CD4-positive, alpha-beta T cell treated with Interleukin-17A for 1 hour (primary cell): Measurements from ENCODE around the gene B4GAT1.
"Not testable (repeated sequence)": the region's sequence is repeated elsewhere in the genome, so short reads cannot be mapped to it uniquely, and the experiment has no call there.

Source experiments
- DNase-seq: peaks from one replicate; pipeline ENCODE4 v3.0.0-alpha.2; 2020

The B4GAT1 gene

GRCh38 chr11:66335531-66336233 lies 11.7 kb downstream of the B4GAT1 start:
- no peak for DNase-seq

DNA sequence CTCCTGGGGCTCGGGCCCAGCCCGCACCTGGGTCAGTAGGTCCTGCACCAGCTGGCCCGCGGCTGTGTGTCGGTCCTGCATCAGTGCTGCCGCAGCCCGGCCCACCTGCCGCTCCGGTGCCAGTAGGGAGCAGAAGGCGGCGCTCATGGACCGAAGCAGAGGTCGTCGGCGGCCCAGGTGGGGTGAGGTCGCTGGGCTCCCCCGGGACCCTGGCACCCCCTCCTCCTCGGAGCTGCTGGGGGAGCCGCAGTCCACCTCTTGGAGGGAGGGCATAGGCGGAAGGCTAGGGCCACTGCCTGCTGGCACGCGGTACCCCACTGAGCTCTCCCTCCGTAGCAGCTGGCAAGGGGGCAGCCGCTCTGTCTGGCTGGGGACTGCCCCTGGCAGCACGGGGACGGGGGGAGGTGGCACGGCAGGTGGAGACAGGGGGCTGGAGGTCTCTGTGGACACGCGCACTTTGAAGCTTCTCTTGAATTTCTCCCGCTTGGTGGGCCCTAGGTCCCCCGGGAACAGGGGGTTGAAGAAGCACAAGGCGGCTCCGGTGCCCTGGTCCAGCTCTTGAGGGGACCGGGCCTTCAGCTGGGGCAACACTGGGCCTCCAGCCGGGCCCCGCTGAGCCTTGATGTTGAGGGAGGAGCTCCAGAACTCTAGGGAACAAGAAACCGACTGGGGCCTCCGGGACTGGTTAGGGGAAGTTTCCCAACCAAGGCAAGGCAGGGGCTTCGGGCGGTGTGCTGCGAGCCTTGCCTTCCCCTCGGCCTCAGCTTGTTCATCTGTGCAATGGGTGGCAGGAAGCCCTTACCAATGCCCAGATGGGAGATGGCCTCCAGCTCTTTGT lies 12.6 kb downstream of the B4GAT1 start:
- DNase-seq, result no peak

DNA sequence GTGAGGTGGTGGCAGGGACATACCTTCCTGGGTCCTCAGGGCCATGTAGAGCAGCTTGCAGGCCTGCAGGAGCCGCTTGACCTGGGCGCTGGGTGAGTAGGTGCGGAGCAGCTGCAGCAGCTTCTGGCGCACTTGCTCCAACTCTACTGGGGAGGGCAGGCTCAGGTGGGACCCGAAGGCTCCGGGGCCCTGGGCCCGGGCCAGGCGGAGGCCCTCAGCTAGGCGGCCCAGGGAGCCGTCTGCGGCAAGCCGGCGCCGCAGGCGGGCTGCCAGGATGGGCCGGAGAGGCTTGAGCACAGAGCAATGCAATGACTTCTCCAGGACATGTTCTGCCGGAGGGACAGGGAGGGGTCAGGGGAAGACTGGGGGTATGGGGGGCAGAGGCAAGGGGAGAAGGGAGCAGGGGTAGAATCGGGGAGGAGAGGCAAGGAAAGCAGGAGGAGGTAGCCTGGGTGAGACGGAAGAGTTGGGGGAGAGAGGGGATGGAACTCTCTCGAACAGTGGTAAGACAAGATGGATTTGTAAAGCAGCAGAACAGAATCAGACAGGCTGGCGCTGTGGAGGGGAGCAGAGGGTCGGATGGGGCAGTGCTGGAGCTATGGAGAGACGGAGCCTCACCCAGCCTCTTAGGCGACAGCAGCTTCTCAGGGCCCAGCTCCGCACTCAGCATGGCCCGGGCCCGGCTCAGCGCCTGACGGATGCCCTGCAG lies 13.4 kb downstream of the B4GAT1 start:
- no peak for DNase-seq

- DNase-seq, result no peak
These were observed 14.1 kb downstream of the B4GAT1 start for GRCh38 chr11:66333220-66333877.

GRCh38 chr11:66332371-66333219 lies 14.8 kb downstream of the B4GAT1 start:
- no peak for DNase-seq

GRCh38 chr11:66331542-66332370 lies 15.7 kb downstream of the B4GAT1 start:
- DNase-seq, result no peak

- DNase-seq, result no peak
These were observed 16.5 kb downstream of the B4GAT1 start for GRCh38 chr11:66330931-66331330.

GRCh38 chr11:66329165-66329673 lies 18.2 kb downstream of the B4GAT1 start:
- DNase-seq, result no peak

- peak; percentile 85 for DNase-seq
These were observed 18.9 kb downstream of the B4GAT1 start for GRCh38 chr11:66328302-66329144.

DNA sequence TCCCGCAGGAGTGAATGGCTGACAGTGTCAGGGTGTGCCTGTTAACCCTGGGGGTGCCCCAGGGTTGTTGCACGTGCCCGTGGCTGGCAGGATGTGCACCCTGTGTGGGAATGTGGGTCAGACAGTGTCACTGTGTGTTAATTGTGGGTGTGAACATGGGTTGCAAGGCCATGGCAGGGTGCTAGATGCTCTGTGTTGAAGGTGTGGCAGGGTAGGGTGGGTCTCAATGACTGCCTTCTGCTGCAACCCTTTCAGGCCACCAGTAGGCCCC lies 19.5 kb downstream of the B4GAT1 start:
- peak; percentile 75 for DNase-seq

GRCh38 chr11:66327171-66328030 lies 20.0 kb downstream of the B4GAT1 start:
- no peak for DNase-seq

DNA sequence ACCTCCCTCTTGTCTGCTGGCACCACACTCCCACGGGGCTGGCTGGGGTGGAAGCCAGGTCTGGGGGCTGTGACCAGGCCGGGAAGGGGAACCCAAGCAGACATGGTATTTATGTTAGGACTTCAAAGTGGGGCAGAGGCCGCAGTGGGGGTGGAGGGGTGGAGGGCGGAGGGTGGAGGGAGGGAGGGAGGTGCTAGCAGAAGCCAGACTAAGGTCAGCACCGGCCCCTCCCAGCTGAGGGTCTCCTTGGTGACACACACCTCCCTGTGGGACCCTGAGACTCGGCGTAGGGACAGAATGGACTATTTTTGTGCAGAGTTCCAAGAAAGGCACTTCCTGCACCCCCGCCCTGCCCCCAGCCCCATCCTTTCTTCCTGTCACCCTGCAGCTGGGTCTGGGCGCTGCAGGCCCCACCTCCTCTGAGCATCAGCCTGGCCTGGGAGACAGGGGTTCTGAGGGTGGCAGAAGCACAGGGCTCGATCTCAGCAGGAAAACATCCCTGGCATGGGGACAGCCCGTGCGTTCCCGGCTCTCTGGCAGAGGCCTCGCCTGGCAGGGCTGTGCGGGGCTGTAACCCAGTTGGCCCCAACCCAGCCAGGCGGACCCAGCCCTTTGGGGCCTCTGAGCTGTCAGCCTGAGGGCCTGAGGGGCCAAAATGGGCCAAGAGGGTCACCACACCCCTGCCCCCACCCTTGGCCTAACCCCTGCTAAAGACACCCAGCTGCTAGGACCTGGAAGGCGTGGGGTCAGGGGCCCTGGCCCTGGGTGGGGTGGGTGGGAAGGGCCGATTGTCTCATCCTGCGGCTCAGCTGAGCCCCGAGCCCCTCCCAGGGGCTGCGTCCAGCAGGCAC lies 20.9 kb downstream of the B4GAT1 start:
- DNase-seq, result peak; percentile 34

- DNase-seq, result no peak
These were observed 22.2 kb downstream of the B4GAT1 start for GRCh38 chr11:66325263-66325671.

- no peak for DNase-seq
These were observed 22.8 kb downstream of the B4GAT1 start for GRCh38 chr11:66324664-66325063.

DNA sequence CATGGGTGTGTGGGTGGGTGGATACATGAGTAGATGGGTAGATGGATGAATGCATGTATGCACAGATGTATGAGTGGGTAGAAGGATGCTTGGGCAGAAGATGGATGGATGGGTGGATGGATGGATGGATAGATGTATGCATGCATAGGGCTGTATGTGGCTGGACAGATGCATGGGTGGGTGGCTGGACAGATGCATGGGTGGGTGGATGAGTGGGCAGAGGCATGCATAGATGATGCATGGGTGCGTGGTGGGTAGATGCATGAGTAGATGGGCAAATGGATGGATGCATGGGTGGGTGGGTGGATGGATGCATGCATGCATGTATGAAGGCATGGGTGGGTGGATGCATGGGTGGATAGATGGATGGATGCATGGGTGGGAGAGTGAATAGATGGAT lies 23.7 kb downstream of the B4GAT1 start:
- DNase-seq, result no peak

- no peak for DNase-seq
These were observed 24.5 kb downstream of the B4GAT1 start for GRCh38 chr11:66322732-66323427.

DNA sequence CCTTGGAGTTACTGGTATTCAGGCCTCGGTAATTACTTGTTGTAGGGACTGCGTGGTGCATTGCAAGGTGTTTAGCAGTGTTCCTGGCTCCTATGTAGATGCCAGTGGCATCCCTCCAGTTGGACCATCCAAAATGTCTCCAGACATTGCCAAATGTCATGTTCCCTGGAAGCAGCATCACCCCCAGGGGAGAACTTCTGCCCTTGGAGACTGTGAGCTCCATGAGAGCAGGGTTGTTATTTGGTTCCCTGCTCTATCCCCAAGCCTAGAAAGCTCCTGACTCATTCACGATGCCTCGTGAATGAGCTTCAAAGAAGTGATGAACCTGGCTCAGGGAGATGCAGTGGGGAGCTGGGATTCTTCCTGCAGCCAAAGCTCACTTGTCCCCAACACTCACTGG lies 25.8 kb downstream of the B4GAT1 start:
- DNase-seq, result no peak

GRCh38 chr11:66320748-66321147 lies 26.7 kb downstream of the B4GAT1 start:
- not testable (repeated sequence) for DNase-seq
